Measurements from ENCODE around the gene ICOS. TPM values are rescaled to one million over a fixed set of nuclear protein-coding genes. Genes with fewer than 3 reads are reported as not detected.

The ICOS gene
- total RNA-seq, 1 donor from 2014 or later: not detected

DNA sequence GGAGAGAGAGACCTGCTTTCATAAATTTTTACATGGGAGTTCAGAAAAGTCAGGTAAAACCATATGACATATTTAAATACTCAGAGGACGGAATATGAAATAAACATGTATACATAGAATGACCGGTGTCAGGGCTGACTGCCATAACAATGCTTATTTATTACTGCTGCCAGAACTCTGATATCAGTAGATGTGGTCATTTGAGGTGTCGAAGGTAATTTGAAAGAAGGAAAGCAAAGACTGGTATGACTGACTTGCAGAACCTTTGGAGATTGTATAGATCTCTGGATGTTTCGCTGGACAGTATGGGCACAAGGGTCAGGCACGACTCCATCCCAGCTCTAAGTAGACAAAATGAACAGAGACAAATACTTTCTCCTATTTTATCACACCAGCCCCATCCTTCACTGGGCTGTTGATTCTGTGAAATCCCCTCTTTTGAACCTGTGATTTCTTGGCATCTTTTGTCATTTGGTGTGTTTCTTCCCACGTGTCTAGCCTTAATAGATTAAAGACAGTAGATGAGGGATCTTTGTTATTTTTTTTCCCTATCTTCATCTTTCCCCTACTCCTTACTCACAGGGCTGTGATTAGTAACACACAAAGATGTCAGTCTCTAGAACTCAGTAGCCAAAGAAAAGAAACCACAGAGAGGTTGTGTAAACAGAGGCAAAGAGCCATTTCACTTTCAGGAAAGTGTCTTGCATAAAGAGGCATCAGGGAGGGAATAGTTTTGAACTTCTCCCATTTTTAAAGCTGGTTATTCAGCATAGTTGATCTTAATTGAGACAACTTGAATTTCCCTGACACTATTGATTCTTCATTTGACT, 61.6 kb downstream of the ICOS start:
- intact Hi-C loops (cut with DNase I): no loop called here
- ATAC-seq: peak; percentile 96
- DNase-seq (ENCODE audit: low spot score): no peak

GRCh38 chr2:203999835-204000234, 63.3 kb downstream of the ICOS start:
- ATAC-seq: no peak
- intact Hi-C loops (cut with DNase I): no loop called here
- no peak for DNase-seq (ENCODE audit: low spot score)

GRCh38 chr2:204000446-204000845, 63.9 kb downstream of the ICOS start:
- ATAC-seq (no peak), DNase-seq (ENCODE audit: low spot score) (no peak)
- intact Hi-C loops (cut with DNase I): no loop called here

DNA sequence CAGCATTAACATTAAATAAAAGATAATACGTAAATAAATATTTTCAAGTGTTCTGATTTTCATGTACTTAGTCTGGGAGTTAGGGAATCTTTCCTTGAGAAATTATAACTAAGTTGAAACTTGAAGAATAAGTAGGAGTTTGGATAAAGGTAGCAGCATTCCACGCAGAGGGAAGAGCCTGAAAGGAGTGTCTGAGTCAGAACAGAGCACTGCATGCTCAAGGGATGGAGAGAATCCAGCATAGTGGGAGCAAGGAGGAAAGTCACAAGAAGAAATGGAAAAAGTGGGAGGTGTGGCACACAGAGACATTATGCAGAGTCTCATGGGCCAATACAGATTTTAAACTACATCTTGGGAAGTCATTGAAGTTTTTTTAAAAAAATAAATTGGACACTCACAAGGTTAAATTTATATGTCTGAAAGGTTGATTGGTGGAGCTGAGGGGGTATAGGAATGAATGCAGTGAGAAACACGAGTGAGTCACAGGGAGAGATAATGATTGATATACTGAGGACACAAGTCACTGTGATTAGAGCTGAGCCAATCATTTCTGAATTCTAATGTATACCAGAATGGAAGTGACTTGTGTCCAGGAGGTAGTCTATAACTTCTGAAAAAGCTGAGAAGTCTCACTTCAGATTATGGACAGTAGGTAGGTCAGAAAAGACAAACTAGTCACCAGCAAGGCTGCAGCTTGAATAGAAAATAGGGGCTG, 66.9 kb downstream of the ICOS start:
- no peak for DNase-seq (ENCODE audit: low spot score)
- intact Hi-C loops (cut with DNase I): no loop called here
- no peak for ATAC-seq

- DNase-seq (ENCODE audit: low spot score): no peak
- intact Hi-C loops (cut with DNase I): no loop called here
- no peak for ATAC-seq
Measured at GRCh38 chr2:204004912-204005311, 68.3 kb downstream of the ICOS start.

DNA sequence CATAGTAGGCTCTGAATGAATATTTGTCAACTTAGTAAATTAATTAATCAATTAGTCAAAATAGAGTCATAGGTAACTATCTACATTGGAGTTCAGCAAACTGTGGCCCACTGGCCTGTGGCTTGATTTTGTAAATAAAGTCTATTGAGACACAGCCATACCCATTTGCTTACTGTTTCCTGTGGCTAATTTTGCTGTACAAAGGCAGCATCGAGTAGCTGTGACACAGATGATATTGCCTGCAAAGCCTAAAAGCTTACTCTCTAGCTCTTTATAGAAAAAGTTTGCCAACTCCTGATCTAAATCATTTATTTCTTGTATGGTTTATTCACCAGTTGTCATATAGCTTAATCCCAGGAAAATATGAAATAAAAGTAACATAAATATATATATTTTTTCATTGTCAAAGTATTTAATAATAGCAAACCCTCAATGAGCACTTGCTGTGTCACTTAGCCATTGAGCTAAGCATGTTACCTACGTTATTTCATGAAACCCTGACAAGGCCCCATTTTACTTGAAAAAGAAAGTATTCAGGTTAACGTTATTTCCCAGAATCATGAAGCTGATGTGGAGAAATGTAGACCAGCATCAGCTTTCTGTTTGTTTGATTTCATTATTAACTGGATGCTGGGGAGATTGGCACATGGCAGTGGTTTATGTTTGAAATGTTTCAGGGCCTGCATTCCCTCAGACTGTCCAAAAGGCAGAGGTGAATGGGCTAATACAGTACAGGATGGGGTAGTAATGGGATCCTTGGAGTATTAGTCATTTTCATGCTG, 69.6 kb downstream of the ICOS start:
- ATAC-seq (no peak), DNase-seq (ENCODE audit: low spot score) (no peak)
- intact Hi-C loops (cut with DNase I): no loop called here

GRCh38 chr2:204008352-204008751, 71.8 kb downstream of the ICOS start:
- intact Hi-C loops (cut with DNase I): no loop called here
- ATAC-seq (no peak), DNase-seq (ENCODE audit: low spot score) (no peak)

DNA sequence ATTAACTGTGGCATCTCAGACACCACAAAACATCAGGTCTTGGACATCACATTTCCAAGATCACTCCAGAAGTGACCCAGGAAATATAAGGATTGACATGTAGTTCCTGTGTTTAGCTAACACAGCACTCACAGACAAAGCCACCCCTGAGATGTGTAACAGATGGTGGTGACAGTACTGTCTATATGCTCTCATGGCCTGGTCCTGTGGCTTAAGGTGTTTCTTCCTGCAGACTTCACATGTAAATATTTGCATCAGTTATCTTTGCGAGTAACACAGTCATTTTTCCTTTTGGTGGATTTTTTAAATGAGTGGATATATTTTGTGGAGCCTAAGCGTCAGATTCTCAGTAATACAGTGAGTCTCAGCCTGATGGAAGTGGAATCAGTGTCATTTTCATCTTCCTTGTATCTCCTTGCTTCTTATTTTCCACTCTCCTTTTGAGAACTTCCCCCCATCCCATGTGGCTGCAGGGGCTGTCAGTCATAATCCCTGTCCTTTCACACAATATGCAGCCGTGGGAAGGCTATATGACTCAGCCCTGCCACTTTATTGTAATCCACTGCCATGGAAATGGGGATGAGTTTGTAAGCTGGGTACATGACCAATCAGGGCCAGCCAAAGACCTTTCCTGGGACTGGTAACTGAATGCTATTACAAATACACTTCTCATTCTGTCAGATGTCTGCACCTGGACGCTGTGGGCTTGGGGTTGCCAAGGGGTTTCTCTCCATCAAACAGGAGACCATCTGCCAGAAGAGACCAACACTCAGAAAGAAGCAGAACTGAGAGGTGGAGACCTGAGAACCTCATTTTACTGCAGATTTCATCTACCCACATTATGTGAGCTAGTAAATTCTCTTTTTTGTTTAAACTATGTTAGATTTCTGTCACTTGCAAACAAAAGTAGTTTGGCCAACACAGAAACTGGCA, 74.3 kb downstream of the ICOS start:
- ATAC-seq: no peak
- intact Hi-C loops (cut with DNase I): no loop called here
- DNase-seq (ENCODE audit: low spot score): no peak

Other genes with a start within 250 kb of the ICOS start
- gene CD28, start 230.1 kb upstream of the ICOS start, total RNA-seq: 3.4 TPM
- 0.67 TPM for gene CTLA4, start 69.0 kb upstream of the ICOS start, total RNA-seq

All from sciatic nerve (tissue), 2 donors.